CD4-positive, alpha-beta T cell treated with Interleukin-6 for 4 hours (primary cell): ENCODE results near the gene RAB3GAP1.

ENCODE experiments used
- DNase-seq: peaks from one replicate; pipeline ENCODE4 v3.0.0-alpha.2; 2020; ENCODE audit warnings: mixed read lengths

Gene RAB3GAP1

DNA sequence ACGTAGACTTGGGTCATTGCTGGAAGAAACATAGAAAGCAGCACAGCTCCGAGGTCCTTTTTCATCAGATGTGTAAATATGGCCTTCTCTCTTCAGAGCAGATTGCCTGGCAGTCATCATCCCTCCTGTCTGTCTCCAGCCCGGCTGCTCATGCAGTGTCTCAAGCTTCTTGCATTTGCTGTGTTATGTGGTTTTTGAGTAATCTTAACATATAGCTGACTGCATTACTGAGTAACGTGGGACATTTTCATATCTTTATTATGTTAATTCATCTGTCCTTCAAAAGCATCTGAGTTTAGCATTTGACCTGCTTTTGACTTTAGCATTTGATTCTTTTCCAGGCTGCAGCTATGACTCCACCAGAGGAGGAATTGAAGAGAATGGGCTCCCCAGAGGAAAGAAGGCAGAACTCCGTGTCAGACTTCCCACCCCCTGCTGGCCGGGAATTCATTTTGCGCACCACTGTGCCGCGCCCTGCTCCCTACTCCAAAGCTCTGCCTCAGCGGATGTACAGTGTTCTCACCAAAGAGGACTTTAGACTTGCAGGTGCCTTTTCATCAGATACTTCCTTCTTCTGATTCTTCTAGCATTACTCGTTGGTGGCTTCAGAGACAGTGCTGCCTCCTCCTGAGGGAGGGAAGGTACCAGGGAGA, 116.2 kb downstream of the RAB3GAP1 start:
- no peak for DNase-seq

- DNase-seq: no peak
Measured at GRCh38 chr2:135169900-135170753, 118.0 kb downstream of the RAB3GAP1 start.

DNA sequence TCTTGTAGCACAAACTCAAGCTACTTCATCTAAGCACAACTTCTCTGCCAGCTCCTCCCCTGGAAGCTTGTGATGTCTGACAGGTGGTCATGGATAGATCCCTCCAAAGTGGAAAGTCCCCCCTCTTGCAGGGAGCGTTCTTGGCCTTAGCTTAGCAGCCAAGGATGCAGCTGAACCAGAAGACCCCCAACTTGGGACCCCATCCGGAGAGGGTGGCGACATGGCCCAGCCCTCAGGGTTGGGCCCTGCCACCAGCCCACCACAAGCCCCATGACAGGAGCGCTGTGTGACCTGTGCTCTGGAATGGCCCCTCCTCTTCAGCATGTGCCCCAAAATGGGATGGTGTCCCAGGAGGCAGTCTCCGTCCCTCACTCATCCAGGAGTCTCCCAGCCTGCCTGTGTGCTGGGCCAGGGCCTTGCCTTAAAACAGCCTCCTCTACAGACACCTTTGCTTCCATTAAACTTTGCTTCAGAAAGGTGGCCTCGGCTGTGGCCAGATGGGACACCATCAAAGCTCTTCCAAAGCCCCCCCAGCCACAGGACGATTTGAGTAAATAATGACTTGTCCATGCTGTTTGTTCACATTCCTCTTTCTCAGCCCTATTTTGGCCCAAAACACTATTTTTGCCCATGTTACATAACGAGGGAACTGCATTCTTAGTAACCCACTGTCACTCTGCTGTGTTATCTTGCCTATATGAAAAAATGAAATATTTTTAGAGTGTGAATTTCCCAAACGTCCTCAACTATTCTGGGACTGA, 122.1 kb downstream of the RAB3GAP1 start:
- DNase-seq: no peak

DNA sequence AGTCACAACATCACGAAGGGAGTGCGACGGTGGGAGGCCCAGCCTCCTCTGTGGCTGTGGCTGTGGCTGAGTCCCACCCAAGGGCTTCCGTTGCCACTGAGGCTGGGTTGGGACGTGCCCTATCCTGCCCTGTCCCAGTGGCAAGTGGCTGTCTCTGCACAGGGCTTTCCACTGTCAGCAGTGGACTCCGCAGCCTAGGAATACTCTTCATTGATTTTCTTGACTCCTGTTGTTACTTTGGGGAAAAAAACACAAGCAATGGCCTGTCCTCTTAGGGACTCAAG, 122.7 kb downstream of the RAB3GAP1 start:
- no peak for DNase-seq

GRCh38 chr2:135175177-135175576, 123.1 kb downstream of the RAB3GAP1 start:
- DNase-seq: no peak

DNA sequence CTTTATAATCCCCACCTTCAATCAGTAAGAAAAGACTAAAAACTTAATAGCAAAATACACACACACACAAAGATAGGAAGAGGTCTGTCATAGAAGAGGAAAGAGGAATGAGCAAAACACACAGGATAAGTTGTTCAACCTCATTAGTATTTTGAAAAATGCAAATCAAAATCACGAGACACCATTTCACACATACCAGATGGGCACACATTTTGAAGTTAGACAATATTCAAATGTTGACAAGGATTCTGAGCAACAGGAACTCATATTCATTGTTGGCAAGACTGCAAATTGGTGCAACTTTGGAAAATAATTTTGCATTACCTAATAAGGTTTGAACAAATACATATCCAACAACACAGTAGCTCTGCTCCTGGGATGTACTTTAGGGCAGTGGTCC, 127.6 kb downstream of the RAB3GAP1 start:
- DNase-seq: no peak

- DNase-seq: no peak
Measured at GRCh38 chr2:135182190-135182589, 130.1 kb downstream of the RAB3GAP1 start.

- DNase-seq: no peak
Measured at GRCh38 chr2:135182601-135183000, 130.5 kb downstream of the RAB3GAP1 start.

GRCh38 chr2:135183822-135184221, 131.7 kb downstream of the RAB3GAP1 start:
- no peak for DNase-seq

- no peak for DNase-seq
Measured at GRCh38 chr2:135186054-135186453, 134.0 kb downstream of the RAB3GAP1 start.

DNA sequence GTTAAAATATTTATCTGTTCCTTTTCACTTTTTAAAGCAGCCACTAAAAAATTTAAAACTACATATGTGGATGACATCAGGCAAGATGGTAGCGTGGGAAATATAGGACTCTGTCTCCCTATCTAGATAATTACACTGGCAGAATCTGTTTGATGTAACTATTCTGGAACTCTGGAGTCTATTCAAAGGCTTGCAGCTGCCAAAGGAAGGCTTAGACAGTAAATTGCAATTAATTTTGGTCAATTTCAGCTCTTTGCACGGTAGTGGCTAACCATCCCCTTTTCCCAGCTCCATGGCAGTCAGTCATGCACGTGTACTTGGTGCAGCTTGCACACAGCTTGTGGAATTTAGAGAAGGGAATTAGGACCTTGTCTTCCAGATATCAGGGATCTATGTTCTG, 135.2 kb downstream of the RAB3GAP1 start:
- no peak for DNase-seq

- DNase-seq: no peak
Measured at GRCh38 chr2:135189148-135189547, 137.1 kb downstream of the RAB3GAP1 start.

DNA sequence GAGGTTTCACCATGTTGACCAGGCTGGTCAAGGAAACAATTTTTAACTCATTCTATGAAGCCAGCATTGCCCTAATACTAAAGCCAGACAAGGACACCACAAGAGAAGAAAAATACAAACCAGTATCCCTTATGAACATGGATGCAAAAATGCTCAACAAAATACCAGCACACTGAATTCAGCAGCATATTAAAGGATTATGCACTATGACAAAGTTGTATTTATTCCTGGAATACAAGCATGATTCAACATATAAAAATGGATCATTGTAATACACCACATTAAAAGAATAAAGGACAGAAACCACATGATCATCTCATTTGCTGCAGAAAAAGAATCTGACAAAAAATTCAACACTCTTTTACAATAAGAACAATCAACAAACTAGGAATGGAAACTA, 138.7 kb downstream of the RAB3GAP1 start:
- no peak for DNase-seq

GRCh38 chr2:135198481-135198880, 146.4 kb downstream of the RAB3GAP1 start:
- DNase-seq: no peak

DNA sequence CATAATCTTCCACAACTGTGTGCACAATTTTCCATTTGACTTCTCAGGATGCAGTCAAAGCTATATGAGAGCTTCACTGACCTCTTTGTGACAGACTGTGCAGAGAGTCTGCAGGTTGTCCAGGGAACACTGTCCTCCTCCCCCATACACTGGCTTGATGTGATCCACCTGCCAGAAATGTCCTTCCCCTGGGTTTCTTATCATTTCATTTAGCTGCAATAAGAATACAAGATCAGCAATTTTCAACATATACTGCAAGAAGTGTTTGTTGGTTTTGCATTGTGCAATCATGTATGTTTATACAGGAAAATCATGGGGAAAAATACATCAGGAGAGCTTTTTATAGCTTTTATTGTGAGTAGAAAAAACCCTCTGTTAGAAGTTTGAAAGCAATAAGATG, 150.7 kb downstream of the RAB3GAP1 start:
- no peak for DNase-seq

GRCh38 chr2:135203944-135204343, 151.9 kb downstream of the RAB3GAP1 start:
- DNase-seq: no peak

DNA sequence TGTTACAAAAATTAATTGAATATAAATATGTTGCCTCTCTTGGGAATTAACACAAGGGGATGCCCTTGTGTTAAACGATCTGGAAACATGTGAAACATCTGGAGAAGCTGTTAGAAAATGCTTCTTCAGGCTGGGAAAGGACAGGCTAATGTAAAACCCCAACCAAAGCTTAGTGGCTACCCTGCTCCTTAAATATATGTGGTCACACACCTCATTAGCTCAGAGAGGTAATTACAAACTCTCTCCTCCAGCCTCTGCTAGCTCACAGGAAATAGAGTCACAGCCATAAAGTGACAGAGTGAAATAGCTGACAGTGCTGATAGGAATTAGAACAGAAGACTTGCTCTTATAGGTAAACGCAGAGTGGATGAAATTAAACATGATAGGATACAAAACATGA, 155.9 kb downstream of the RAB3GAP1 start:
- no peak for DNase-seq

DNA sequence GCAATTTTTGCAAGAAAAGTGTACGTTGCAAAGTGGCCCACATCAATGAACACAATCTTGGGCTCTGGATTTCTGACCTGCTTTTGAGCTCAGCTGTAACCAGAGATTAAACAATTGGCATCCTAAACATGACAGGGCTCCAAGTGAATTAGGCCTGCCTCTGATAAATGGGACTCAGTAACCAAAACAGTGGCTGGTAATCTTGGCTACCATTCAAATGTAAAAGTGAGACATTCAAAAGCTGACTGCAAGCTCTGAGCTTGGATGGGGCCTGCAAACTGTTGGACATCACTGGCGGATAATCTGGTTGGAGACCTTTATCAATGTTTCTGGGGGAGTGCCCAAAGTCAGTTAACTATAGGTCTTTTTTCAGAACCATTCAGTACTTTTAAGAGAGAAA, 160.7 kb downstream of the RAB3GAP1 start:
- DNase-seq: no peak

DNA sequence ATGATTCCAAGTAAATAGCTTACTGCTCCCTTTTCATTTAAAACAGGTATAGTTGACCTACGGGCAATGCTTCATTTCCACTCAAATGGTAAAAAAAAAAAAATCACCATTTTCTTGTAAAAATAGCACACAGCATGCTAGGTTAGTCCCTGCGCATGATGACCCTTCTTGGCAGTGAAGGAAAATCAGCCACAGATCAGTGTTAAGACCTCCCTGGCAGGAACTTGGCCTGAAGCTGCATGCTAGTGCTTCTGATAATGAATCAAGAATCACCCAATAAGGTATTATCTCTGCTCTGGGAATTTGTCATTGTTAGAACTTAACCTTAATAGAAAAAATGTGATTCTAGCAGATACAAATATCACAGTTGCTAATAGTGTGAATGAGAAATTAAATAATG, 166.3 kb downstream of the RAB3GAP1 start:
- no peak for DNase-seq

GRCh38 chr2:135219226-135219625, 167.1 kb downstream of the RAB3GAP1 start:
- no peak for DNase-seq
